ENCODE results near the gene PTPRZ1.

The PTPRZ1 gene

DNA sequence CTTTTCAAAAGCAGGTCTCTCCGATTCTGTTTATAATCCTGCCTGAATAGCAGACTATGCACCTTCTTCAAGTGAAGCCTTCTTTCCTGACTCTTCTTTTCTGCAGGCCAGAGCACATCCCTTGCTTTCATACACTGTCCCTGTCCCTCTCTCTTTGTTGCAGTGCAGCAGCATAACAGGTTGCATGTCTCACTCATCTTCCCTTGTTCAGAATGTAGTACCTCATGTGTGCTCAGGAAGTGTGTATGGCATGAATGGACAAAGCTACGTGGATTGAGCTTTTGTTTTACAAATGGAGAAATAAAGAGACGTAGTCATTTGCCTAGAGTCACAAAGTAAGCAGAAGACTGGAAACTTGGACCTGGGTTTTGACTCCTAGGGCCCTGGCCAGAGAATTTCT is 68.0 kb downstream of the PTPRZ1 start:
- no peak overlapping the region for H3K9ac ChIP-seq
- no peaks in the 10 kb centered on the region for H4K20me1 ChIP-seq (ENCODE audit: insufficient read depth)
- H3K79me2 ChIP-seq (ENCODE audit: insufficient read depth, low read depth), result no peaks in the 10 kb centered on the region
- H3K4me2 ChIP-seq, result no peak overlapping the region
- H3K27ac ChIP-seq, result no peak overlapping the region
- H2AFZ ChIP-seq (ENCODE audit: low read depth), result no peak overlapping the region
- TF ChIP-seq, protein P1, sequence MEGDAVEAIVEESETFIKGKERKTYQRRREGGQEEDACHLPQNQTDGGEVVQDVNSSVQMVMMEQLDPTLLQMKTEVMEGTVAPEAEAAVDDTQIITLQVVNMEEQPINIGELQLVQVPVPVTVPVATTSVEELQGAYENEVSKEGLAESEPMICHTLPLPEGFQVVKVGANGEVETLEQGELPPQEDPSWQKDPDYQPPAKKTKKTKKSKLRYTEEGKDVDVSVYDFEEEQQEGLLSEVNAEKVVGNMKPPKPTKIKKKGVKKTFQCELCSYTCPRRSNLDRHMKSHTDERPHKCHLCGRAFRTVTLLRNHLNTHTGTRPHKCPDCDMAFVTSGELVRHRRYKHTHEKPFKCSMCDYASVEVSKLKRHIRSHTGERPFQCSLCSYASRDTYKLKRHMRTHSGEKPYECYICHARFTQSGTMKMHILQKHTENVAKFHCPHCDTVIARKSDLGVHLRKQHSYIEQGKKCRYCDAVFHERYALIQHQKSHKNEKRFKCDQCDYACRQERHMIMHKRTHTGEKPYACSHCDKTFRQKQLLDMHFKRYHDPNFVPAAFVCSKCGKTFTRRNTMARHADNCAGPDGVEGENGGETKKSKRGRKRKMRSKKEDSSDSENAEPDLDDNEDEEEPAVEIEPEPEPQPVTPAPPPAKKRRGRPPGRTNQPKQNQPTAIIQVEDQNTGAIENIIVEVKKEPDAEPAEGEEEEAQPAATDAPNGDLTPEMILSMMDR (conservative IDR thresholded peaks at IDR 0.05; ENCODE audit: low read depth, low read length), result no peak
- no peaks in the 10 kb centered on the region for H3K36me3 ChIP-seq (ENCODE audit: insufficient read depth)
- no peak overlapping the region for H3K4me3 ChIP-seq (IDR thresholded peaks at IDR 0.05; ENCODE audit: insufficient read depth, low read depth, low read length)
- H3K4me1 ChIP-seq (ENCODE audit: low read depth, poor library complexity, severe bottlenecking), result no peaks in the 10 kb centered on the region
- H3K27me3 ChIP-seq (ENCODE audit: insufficient read depth, low read depth), result no peaks in the 10 kb centered on the region

DNA sequence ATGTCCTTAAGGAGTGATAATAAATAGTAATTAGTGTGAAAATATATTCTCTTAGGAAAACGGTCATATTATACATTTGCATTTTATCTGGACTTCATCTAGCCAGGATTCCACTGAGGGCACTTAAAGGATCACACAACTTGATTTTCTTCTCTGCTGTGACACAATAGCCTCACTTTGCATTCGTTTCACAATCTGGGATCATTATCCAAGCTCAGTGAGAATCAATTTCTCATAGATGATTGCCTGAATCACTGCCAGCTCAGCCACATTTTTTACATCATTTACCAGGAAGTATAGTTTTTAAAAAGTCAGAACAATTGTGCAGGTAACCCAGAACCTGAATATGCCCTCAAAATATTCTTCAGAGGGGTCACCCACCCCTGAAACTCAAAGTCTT is 68.9 kb downstream of the PTPRZ1 start:
- H3K4me1 ChIP-seq (ENCODE audit: low read depth, poor library complexity, severe bottlenecking), result no peaks in the 10 kb centered on the region
- no peak overlapping the region for H3K4me2 ChIP-seq
- H3K27ac ChIP-seq, result no peak overlapping the region
- no peak overlapping the region for H3K9ac ChIP-seq
- no peaks in the 10 kb centered on the region for H3K79me2 ChIP-seq (ENCODE audit: insufficient read depth, low read depth)
- no peak overlapping the region for H3K4me3 ChIP-seq (IDR thresholded peaks at IDR 0.05; ENCODE audit: insufficient read depth, low read depth, low read length)
- H4K20me1 ChIP-seq (ENCODE audit: insufficient read depth), result no peaks in the 10 kb centered on the region
- H3K36me3 ChIP-seq (ENCODE audit: insufficient read depth), result no peaks in the 10 kb centered on the region
- TF ChIP-seq, protein P1 (conservative IDR thresholded peaks at IDR 0.05; ENCODE audit: low read depth, low read length), result no peak
- H3K27me3 ChIP-seq (ENCODE audit: insufficient read depth, low read depth), result no peaks in the 10 kb centered on the region
- H2AFZ ChIP-seq (ENCODE audit: low read depth), result no peak overlapping the region

DNA sequence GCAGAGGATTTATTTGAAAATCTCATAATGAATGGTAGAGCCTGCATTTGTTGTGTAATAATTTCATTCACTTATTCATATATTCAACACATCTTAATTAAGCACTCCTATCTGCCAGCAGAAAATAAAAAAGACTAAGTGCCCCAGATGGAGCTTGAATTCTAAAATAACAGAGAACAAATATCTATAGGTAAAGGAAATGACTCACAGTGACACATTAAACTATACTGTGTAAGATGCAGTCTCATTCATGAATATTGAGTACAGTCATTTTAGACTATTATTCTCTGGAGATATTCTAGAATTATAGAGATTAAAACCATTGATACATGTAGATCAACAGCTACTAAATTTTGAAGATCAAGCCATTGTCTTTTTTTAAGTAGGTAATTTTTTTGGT is 72.1 kb downstream of the PTPRZ1 start:
- H3K27ac ChIP-seq, result no peak overlapping the region
- no peak overlapping the region for H3K9ac ChIP-seq
- H3K4me2 ChIP-seq, result no peak overlapping the region
- H3K4me1 ChIP-seq (ENCODE audit: low read depth, poor library complexity, severe bottlenecking), result no peaks in the 10 kb centered on the region
- no peaks in the 10 kb centered on the region for H3K36me3 ChIP-seq (ENCODE audit: insufficient read depth)
- no peak overlapping the region for H2AFZ ChIP-seq (ENCODE audit: low read depth)
- no peak overlapping the region for H3K4me3 ChIP-seq (IDR thresholded peaks at IDR 0.05; ENCODE audit: insufficient read depth, low read depth, low read length)
- no peaks in the 10 kb centered on the region for H3K27me3 ChIP-seq (ENCODE audit: insufficient read depth, low read depth)
- TF ChIP-seq, protein P1 (conservative IDR thresholded peaks at IDR 0.05; ENCODE audit: low read depth, low read length), result no peak
- H3K79me2 ChIP-seq (ENCODE audit: insufficient read depth, low read depth), result no peaks in the 10 kb centered on the region
- H4K20me1 ChIP-seq (ENCODE audit: insufficient read depth), result no peaks in the 10 kb centered on the region

DNA sequence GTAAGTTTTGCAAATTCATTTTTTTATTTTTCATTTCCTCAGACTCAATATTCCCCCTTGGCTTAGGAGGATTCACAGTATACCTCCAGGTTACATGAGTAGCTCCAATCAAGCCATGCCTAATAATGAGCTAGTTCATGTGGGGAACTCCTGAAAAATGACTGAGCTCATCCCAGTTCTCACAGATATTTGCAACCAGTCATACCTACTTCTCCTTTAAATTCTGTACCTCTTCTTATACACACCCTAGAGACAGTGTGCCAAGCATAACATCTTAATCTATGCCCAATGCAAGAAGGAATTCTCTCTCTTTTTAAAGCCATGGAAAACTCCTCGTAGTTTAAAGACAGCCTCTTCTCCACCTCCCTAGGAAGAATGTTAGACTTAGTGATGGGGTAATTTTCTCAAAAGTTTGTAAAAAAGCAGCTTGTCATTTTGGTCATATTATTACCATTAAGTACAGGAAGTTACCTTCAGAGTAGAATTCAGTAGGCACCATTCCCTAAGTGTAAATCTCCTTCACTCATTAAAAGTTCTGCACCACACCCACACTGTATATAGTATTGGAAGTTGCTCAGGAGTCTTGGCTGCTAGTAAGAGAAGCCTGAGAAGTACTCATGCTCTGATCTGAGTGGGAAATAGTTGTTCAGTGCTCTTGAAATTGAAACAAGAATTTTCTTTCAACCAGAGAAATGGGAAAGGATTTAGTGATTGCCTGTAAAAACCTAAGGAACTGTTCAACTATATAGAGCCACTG is 72.7 kb downstream of the PTPRZ1 start:
- H3K27me3 ChIP-seq (ENCODE audit: insufficient read depth, low read depth), result no peaks in the 10 kb centered on the region
- no peaks in the 10 kb centered on the region for H3K4me1 ChIP-seq (ENCODE audit: low read depth, poor library complexity, severe bottlenecking)
- no peak overlapping the region for H3K4me3 ChIP-seq (IDR thresholded peaks at IDR 0.05; ENCODE audit: insufficient read depth, low read depth, low read length)
- H3K79me2 ChIP-seq (ENCODE audit: insufficient read depth, low read depth), result no peaks in the 10 kb centered on the region
- H3K27ac ChIP-seq, result no peak overlapping the region
- no peak overlapping the region for H2AFZ ChIP-seq (ENCODE audit: low read depth)
- H3K36me3 ChIP-seq (ENCODE audit: insufficient read depth), result no peaks in the 10 kb centered on the region
- H4K20me1 ChIP-seq (ENCODE audit: insufficient read depth), result no peaks in the 10 kb centered on the region
- no peak overlapping the region for H3K4me2 ChIP-seq
- TF ChIP-seq, protein P1 (conservative IDR thresholded peaks at IDR 0.05; ENCODE audit: low read depth, low read length), result no peak
- no peak overlapping the region for H3K9ac ChIP-seq
